ENCODE data around the gene TPK1.

GRCh38 chr7:144771174-144771573 lies 64.7 kb downstream of the TPK1 start:
- no peak for TF ChIP-seq ZNF572 (CRISPR knock-in tag; IDR thresholded peaks at IDR 0.05)
- no peak for TF ChIP-seq ZNF296 (CRISPR knock-in tag; conservative IDR thresholded peaks at IDR 0.05)
- TF ChIP-seq, protein P1, sequence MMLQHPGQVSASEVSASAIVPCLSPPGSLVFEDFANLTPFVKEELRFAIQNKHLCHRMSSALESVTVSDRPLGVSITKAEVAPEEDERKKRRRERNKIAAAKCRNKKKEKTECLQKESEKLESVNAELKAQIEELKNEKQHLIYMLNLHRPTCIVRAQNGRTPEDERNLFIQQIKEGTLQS (CRISPR knock-in tag; IDR thresholded peaks at IDR 0.05): no peak
- no peak for TF ChIP-seq CTCF (CRISPR knock-in tag; IDR thresholded peaks at IDR 0.05)
- no peak for TF ChIP-seq SKI (IDR thresholded peaks at IDR 0.05; ENCODE audit: partially characterized antibody)
- TF ChIP-seq ZSCAN29 (CRISPR knock-in tag; conservative IDR thresholded peaks at IDR 0.05): no peak
- TF ChIP-seq, protein P2, sequence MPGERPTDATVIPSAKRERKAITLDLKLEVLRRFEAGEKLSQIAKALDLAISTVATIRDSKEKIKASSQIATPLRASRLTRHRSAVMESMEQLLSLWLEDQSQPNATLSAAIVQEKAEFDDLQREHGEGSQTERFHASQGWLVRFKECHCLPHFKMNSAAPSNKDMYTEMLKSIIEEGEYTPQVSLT (CRISPR knock-in tag; IDR thresholded peaks at IDR 0.05; ENCODE audit: borderline replicate concordance, low read depth): no peak
- no peak for TF ChIP-seq ARHGAP35 (CRISPR knock-in tag; IDR thresholded peaks at IDR 0.05; ENCODE audit: borderline replicate concordance)
- TF ChIP-seq EZH2 (conservative IDR thresholded peaks at IDR 0.05; ENCODE audit: low read depth, low read length): no peak
- TF ChIP-seq ZNF558 (CRISPR knock-in tag; IDR thresholded peaks at IDR 0.05; ENCODE audit: borderline replicate concordance): no peak
- no peak for TF ChIP-seq SMAD1 (CRISPR knock-in tag; IDR thresholded peaks at IDR 0.05; ENCODE audit: borderline replicate concordance, low read depth)
- TF ChIP-seq POLR2A (IDR thresholded peaks at IDR 0.05; ENCODE audit: insufficient read depth in 1 of 2, low read depth in 2 of 2, low read length in 2 of 2): no peak
- no peak for TF ChIP-seq EP300 (IDR thresholded peaks at IDR 0.05; ENCODE audit: low read depth in 2 of 2, low read length in 2 of 2)
- TF ChIP-seq EP300 (CRISPR knock-in tag; IDR thresholded peaks at IDR 0.05; ENCODE audit: borderline replicate concordance): no peak
- no peak for TF ChIP-seq TAF1 (CRISPR knock-in tag; IDR thresholded peaks at IDR 0.05)

Data from HepG2 (cell line).